Measurements from ENCODE around the gene KLC1.

Gene KLC1

GRCh38 chr14:103737432-103738045 is 108.5 kb downstream of the KLC1 start:
- H3K27me3 Mint-ChIP-seq (ENCODE audit: low read depth), result no peaks in the 10 kb centered on the region
- no peak overlapping the region for H3K4me3 Mint-ChIP-seq
- no peaks in the 10 kb centered on the region for H3K4me1 Mint-ChIP-seq
- peaks cover 44% of the 10 kb centered on the region for H3K36me3 Mint-ChIP-seq (ENCODE audit: low read depth)
- no peak for TF ChIP-seq CTCF (IDR thresholded peaks at IDR 0.05; ENCODE audit: unreplicated experiment in 3 of 3)
- no peaks in the 10 kb centered on the region for H3K9me3 Mint-ChIP-seq
- H3K27ac Mint-ChIP-seq, result no peak overlapping the region

- Mint-ChIP-seq H3K27ac (no peak overlapping the region), H3K9me3 (no peaks in the 10 kb centered on the region), H3K36me3 (ENCODE audit: low read depth) (peaks cover 42% of the 10 kb centered on the region), H3K27me3 (ENCODE audit: low read depth) (no peaks in the 10 kb centered on the region), H3K4me1 (no peaks in the 10 kb centered on the region), H3K4me3 (no peak overlapping the region)
- TF ChIP-seq CTCF (IDR thresholded peaks at IDR 0.05; ENCODE audit: unreplicated experiment in 3 of 3), result no peak
Measured at GRCh38 chr14:103738166-103738565, 109.2 kb downstream of the KLC1 start.

DNA sequence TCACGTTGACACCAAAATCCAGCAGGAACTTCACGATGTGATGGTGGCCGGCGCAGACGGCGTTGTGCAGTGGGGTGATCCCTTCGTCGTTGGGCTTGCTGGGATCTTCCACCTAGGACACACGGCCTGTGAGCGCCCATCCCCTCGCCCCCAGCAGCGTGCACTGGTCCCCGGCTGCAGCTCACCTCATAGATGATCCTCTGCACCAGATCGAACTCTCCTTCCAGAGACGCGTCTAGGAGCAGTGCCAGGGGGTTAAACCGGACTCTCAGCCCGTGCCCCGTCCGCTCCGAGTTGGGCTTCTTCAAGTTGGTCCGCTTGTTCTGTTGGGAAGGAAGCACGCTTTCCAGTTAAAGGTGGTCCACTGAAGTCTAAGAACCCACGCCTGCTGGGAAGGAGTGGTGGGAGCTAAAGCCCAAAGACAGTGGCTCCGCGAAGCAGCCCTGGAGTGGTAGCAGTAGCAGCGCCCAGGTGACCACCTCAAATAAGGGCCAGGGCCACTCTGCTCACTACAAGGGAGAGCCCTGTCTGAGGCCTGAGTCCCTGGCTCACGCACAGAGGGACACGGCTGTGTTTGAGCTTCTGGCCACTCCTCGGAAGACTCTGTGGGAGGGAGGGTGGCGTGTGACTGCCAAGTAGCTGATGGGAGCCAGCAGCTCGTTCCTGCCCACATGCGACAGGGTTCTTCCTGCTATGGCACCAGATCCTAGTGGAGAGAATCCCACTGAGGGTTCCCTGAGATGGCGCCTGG is 109.9 kb downstream of the KLC1 start:
- Mint-ChIP-seq H3K27me3 (ENCODE audit: low read depth) (no peaks in the 10 kb centered on the region), H3K36me3 (ENCODE audit: low read depth) (peaks cover 38% of the 10 kb centered on the region), H3K4me3 (no peak overlapping the region), H3K4me1 (no peaks in the 10 kb centered on the region), H3K9me3 (no peaks in the 10 kb centered on the region), H3K27ac (no peak overlapping the region)
- no peak for TF ChIP-seq CTCF (IDR thresholded peaks at IDR 0.05; ENCODE audit: unreplicated experiment in 3 of 3)

DNA sequence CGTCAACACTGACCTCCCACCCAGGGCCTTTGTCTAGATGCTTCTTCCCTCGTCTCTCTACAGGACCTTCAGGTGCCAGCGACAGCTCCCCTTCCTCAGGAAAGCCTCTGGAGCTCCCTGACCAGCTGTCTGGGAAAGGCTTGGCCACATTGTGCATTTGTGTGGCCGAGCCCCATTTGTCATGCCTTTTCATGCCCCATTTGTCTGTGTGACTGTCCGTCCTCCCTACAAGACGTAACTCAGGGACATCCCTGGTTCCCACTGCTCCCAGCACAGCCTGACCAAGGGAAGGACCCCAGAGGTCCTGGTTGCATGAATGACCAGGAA is 110.4 kb downstream of the KLC1 start:
- Mint-ChIP-seq H3K27me3 (ENCODE audit: low read depth) (no peaks in the 10 kb centered on the region), H3K36me3 (ENCODE audit: low read depth) (peaks cover 42% of the 10 kb centered on the region)

GRCh38 chr14:103739793-103740501 is 110.9 kb downstream of the KLC1 start:
- TF ChIP-seq CTCF (IDR thresholded peaks at IDR 0.05; ENCODE audit: unreplicated experiment in 3 of 3), result no peak
- no peak overlapping the region for H3K4me3 Mint-ChIP-seq
- H3K9me3 Mint-ChIP-seq, result no peaks in the 10 kb centered on the region
- H3K4me1 Mint-ChIP-seq, result no peaks in the 10 kb centered on the region
- no peaks in the 10 kb centered on the region for H3K27me3 Mint-ChIP-seq (ENCODE audit: low read depth)
- H3K36me3 Mint-ChIP-seq (ENCODE audit: low read depth), result peaks cover 37% of the 10 kb centered on the region
- H3K27ac Mint-ChIP-seq, result no peak overlapping the region

More for the DNA sequence above, 110.4 kb downstream of the KLC1 start:
- Mint-ChIP-seq H3K27ac (no peak overlapping the region), H3K4me1 (no peaks in the 10 kb centered on the region), H3K9me3 (no peaks in the 10 kb centered on the region), H3K4me3 (no peak overlapping the region)
- TF ChIP-seq CTCF (IDR thresholded peaks at IDR 0.05; ENCODE audit: unreplicated experiment in 3 of 3), result no peak

Data from nephron (organoid).